Measurements from ENCODE around the gene CPNE1.

The CPNE1 gene

DNA sequence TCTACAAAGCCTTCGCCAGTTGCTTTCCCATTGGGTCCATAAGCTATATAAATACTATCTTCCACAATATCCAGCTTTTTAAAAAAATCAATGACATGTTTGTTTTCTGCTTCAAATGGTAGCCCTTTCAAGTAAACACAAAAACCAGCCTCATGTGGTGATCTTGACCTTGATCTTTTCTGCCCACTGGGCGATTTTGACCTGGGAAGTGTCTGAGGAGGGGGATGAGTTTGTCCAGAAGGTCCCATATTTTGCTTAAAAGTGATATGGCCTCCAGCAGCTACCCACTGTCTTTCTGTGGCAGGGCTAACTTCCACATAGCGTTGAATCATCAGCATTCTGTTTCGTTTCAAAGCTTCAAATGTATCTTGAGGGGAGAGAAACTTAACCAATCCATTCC is 10.8 kb downstream of the CPNE1 start:
- DNase-seq (ENCODE audit: low read depth): no peak

DNA sequence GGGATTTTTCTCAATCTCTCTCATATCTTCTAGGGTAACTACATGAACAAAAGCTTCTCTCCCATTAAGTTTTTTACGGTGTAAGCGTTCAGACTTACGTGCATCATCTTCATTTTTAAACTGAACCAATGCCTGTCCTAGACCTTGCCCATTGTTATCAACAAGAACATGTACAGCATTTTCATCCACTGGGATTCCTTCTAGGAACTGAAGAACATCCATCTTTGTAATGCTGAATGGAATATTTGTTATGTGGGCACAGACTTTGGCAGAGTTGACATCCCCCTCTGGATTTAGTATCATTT is 11.3 kb downstream of the CPNE1 start:
- no peak for DNase-seq (ENCODE audit: low read depth)

DNA sequence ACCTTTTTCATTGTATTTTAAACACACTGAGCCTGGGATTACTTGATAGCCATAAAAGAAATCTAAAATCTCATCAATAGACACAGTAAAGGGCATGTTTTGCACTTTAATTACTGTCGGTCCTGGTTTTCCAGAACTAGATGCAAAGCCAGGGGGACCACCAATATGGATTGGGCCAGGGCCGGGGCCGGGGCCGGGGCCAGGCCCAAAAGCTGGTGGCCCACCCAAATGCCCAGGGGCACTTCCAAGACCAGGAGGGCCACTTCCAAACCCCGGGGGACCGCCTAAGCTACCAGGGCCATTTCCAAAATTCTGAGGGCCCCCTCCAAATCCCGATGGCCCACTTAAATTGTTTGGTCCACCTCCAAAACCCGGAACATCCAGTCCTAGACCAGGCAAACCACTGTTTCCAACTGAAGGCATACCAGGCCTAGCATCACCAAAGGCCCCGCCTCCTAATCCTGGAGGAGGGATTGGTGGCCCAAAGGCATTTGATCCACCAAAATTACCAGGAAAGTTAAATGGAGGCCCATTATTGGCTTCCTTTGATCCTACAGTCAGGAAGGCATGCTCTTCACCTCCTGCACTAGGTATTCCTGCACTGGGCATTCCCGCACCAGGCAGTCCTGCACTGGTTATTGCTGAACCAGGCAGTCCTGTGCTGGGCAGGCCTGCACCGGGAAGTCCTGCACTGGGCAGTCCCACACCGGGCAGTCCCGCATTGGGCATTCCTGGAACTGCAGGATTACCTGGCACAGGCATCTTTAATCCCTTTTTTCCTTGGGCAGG is 11.9 kb downstream of the CPNE1 start:
- DNase-seq (ENCODE audit: low read depth): no peak

DNA sequence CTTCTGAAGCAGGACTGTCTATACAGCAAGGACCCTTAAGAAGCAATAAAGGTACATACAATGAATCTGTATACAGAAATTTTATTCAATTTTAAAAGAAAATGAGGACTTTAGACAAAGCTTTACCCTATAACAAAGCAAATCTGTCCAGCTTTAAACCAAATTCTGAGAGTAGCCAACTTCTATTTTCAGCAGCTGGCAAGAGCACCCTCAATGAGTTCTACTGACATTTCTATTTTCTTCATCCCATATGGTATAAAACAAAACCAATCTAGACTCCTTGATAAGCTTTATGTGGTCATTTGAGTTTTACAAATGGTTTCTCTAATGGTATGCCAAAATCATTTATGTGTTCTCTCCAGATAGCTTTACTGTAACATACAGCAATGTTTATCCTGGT is 12.7 kb downstream of the CPNE1 start:
- no peak for DNase-seq (ENCODE audit: low read depth)

DNA sequence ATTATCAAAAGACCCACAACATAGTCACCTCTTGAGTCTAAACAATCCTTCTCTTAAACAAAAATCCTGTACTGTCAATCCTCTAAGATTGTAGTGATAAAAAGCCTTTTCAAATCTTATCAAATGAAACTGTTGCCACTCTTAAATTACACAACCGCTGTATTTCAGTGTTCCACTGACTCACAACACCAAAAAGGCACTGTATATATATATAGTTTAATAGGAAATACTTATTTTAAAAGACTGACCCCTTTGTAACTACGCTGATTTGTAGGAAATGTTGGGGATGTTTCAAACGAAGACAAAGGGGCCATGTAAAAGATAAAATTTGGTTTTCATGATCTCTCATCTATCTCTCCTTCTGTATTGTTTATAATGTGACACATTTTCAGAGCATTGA is 14.1 kb downstream of the CPNE1 start:
- no peak for DNase-seq (ENCODE audit: low read depth)

DNA sequence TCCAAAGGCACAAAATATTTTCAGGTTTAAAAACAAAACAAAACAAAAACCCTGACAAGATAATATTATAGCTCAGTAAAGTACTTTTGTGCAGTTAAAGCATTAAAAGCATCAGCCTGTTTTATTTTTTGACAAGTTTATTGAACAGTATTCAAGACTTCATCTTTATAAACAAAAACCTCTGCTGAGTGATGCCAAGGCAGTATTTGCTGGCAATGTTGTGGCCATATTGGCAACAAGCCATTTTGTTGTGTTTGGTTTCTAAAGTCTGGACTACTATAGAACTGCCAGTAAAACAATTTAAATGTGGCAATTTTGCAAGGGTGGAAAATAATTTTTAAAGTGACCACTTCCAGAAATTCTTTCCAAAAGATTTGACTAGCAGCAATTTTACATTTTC is 15.9 kb downstream of the CPNE1 start:
- DNase-seq (ENCODE audit: low read depth): no peak

DNA sequence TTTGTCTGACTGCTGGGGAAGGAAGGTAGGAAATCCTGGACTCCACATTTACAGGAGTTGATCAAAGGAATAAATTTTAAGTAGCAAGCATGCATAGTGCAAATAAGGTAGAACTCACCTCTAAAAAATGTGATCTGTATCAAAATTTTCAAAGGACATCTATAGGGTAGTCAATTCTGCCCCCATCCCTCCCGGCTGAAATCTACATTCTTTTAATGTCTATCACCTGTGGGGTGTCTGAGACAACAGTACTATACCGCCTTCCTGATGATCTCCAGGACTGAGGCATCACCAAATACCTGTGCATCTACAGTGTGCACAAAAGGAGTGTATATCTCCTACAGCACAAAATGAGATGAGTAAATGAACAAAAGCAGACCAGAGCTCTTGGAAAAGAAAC is 19.9 kb downstream of the CPNE1 start:
- no peak for DNase-seq (ENCODE audit: low read depth)

DNA sequence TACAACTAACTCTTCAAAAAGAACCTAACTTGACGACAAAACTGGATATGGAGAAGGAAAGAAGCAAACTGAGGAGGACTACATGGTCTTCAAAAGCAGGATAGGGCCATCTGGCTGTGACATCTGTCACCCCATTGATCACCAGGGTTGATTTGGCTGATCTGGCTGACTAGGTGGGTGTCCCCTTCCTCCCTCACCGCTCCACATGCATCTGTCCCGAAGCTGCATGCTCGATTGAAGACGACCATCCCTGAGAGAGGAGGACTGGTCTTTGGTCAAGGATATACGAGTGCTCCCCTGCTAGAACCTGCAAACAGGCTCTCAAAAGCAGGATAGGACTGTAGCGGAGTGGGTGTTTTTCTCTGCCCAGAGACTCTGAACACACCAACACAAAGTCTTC is 21.7 kb downstream of the CPNE1 start:
- no peak for DNase-seq (ENCODE audit: low read depth)

DNA sequence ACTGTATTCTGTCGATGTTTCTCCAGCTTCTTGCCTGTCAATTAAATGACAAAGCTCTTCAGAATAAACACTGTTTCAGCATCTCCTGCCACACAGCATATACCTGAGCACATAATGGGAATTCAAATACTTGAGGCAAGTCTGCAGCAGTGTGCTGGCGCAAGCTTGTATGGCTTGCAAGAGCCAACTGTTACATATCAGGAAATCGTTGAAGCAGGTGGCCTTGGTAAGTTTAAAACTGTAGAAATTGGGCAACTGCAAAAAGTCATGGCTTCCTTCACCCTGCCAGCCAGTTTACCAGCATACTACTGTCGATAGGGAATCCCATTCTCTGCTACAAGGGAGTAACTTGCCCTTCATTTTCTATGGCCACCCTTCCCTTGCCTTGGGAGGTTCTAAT is 23.0 kb downstream of the CPNE1 start:
- no peak for DNase-seq (ENCODE audit: low read depth)

DNA sequence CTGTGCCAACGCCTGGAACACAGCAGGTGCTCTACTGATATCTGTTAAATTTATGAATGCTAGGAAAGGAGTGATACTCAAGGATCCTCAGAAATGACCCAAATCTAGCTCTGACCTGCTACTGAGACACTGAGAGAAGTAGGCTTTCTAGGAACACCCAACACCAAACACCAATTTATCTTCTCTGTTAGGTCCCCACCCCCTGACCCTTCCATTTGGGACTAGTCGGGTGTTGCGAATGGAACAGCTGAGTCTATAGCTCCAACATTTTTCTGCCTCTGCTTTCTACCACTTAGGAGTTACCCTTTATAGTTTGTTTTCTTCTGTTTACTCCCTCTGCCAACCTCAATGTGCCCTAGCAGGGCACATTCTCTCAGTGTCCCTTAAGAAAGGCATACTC is 24.0 kb downstream of the CPNE1 start:
- no peak for DNase-seq (ENCODE audit: low read depth)

DNA sequence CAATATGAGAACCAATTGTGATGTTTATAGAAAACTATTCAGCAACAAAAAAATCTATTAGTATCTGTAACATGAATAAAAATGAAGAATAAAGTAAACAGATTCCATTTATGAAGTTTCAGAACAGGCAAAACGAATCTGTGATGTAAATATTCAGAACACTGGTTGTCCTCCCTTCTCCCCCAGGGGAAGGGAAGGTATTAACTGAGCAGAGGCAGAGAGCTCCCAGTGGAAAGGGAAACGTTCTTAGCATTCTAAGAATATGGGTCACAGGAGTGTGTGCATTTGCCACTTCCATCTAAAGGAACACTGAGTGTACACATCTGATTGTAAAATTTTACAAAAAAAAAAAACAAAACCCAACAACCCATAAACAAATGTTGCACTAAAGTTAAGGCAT is 25.9 kb downstream of the CPNE1 start:
- DNase-seq (ENCODE audit: low read depth): no peak

DNA sequence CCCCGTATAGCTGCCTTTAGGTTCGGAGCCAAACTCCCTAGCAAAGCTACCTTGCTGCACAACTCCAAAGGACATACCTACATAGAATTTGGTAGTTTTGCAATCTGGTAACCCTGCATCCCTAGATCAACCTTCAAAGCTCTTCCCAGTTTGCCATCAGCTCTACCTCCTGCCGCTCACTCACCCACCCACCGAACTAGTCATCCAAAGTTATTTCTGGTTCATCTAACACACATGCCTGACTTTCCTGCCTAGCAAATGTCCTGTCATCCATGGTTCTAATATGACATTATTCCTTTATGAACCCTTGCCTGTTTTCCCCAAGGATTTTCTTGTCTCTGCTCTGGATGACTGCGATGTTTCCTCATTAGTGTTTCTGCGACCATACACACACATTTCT is 27.4 kb downstream of the CPNE1 start:
- DNase-seq (ENCODE audit: low read depth): no peak

DNA sequence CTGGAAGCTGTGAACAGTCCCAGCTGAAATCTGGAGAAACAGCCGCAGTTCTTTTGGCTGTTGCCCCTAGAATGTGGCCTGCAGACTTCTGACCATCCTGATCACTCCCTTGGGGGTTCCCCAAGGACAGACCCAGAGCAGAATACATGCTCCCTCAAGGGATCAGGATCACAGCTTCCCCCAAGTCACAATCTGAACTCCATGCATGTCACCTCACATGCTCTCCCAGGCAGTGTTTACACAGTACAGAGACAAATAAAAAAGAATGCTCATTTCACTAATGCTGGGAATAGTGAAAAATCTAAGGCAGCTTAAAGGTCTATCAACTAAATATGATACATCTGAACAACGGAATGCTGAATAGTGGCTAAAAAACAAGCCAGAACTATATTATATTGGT is 28.6 kb downstream of the CPNE1 start:
- DNase-seq (ENCODE audit: low read depth): no peak

DNA sequence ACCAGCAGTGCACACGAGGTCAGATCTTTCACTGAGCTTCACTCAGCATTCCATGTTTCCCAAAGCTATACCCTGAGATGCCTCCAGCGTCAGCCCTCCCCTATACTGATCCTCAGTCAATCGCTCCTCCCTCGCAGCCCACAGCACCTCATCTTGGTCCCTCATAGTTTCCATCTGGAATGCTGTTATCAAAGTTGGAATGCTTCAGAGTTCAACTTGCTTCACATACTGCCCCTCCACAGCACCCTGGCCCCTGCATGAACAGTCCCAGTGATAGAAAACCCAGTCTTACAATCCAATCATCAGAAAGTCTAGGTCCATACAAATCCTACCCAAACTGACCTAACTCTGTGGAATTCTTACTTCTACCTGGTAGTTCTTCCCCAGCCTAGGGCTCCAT is 29.0 kb downstream of the CPNE1 start:
- DNase-seq (ENCODE audit: low read depth): no peak

DNA sequence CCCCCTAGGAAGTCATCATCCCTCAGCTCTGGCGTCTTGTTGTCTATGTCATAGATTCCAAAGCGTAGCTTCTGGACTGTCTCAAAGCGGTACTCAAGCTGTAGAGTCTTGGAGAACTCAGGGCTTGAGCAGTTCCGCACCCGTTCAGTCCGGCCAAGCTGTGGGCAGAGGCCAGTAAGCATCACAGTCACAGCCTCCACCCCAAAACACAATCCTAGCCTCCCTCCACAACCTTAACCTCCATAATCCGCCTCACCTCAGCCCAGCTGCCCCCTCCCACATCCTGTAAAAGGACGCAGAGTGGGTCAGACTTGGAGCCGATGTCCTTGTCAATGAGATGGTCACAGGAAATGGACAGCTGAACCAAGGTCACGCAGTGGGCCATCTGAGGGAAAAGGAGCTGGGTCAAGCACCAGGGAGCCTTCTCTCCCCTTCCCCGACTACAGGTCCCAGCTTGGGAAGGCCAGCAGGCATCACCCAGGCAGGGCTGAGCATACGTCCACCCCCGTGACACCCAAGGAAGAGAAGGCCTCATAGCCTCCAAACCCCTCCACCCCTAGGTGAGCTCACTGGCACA is 32.1 kb downstream of the CPNE1 start:
- DNase-seq (ENCODE audit: low read depth): no peak

DNA sequence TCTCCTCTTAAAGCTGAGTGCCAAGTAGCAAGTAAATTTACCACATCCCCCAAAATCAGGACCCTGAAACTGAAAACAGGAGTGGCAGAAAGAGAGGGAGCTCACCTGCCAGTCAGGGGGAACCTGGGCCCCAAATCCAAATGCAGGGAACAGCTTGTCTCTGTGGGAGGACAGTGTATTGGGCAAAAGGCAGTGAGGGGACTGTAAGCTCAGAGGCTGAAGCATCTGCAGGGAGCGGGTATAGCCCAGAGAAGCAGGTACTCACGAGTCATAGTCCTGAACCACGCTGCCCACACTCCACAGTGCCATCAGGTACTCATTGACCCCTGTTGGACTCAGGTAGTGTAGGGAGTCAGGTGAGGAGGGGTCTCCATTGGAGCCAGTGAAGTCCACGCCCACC is 34.1 kb downstream of the CPNE1 start:
- DNase-seq (ENCODE audit: low read depth): no peak

DNA sequence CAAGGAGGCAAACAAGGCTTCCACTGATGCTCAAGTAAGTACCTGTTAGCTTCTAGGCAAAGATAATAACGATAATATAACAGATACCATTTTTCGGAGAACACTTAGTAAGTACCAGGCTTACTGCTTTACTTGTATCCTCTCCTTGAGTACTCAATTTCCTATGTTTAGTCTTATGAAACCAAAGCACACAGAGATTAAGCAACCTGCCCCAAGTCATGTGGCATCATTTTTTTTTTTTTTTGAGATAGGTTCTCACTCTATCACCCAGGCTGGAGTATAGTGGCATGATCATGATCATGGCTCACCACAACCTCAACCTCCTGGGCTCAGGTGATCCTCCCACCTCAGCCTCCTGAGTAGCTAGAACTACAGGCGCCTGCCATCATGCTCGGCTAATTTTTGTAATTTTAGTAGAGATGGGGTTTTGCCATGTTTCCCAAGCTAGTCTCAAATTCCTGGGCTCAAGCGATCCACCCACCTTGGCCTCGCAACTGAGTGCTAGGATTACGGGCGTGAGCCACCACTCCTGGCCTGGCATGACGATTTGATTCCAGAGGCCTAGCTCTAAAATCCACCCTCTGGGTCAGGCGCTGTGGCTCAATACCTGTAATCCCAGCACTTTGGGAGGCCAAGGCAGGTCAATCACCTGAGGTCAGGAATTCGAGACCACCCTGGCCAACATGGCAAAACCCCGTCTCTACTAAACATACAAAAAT is 35.1 kb downstream of the CPNE1 start:
- no peak for DNase-seq (ENCODE audit: low read depth)

DNA sequence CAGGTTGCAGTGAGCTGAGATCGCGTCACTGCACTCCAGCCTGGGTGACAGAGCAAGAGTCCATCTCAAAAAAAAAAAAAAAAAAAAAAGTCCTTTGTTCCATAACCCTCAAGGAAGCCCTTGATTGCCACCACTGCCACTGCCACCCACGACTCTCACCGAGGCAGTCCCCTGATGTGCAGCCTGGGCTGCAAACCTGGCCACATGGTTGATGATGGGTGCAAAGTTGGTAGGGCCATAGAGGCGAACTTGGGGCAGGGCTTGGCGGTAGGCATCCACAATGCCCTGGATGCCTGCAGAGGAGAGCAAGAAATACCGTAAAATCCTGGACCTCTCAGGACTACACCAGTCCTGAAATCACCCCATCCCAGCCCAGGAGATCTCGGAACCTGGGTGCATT is 37.6 kb downstream of the CPNE1 start:
- DNase-seq (ENCODE audit: low read depth): no peak

DNA sequence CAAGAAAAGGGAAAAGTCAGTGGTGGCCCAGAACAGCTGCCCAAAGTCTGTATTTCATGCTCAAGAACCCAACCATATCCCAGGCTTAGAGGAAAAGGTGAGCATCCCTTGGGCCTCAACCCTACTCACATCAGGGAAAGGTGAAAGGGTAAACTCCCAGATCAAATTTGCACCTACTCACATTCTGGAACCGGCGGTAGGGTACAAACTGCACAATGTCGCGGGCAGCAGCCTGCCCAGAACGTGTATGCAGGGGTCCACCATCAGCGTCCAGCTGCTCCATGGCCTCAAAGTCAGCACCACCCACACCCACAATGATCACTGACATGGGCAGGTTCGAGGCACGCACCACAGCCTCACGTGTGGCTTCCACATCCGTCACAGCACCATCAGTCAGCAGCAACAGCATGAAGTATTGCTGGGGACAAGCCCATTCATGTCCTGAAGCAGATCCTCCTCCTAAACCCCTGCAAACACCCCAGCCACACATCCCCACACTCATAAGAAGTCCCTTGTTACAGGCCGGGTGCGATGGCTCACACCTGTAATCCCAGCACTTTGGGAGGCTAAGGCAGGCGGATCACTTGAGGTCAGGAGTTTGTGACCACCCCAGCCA is 38.2 kb downstream of the CPNE1 start:
- DNase-seq (ENCODE audit: low read depth): no peak

DNA sequence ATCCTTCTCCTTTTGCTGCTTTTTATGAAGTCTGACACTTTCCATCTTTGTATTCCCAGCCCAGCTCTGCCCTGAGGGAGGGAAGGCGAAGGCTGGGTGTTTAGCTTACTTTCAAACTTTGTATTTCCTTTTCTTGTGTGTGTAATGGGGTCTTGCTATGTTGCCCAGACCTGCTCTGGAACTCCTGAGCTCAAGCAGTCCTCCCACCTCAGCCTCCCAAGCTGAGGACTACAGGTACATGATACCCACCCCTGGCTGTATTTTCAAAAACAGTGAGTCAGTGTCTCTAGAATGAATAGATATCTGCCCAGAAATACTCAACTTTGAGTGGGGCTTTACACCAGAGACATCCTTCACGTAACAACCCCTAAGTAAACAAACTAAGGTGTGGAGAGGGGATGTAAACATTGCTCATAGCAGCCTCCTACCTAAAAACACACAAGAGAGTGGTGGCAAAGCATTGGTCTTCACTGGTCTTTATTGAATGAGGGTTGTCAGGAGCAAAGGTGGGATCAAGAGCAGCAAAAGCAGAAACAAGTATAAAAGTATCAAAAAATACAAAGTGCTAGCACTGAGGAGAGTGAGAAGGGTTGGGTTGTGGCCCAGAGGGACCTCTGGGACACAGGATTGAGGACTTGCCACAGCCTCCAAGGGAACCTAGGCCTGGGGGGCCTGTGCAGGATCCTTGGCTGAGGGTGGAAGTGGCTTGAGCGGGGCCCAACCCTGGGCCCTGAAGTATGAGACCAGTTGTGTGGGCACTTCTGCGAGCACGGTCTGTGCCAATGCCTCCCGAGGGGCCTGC is 38.9 kb downstream of the CPNE1 start:
- no peak for DNase-seq (ENCODE audit: low read depth)

DNA sequence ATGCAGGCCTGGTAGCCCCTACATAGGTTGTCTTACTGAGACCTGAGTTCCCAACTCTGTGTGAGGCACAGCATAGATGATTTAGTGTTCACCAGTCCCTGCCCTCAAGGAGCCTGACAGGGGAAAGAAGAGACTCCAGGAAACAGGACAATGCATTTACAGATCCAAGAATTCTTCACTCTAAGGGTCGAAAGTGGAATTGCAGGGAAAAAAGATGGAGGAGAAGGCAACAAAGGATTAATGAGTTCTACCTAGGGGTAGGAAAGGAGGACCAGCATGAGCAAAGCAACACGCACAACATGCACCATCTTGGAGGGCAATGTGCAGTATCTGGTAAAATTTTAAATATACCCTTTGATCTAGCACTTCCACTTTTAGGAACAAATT is 43.1 kb downstream of the CPNE1 start:
- no peak for DNase-seq (ENCODE audit: low read depth)

DNA sequence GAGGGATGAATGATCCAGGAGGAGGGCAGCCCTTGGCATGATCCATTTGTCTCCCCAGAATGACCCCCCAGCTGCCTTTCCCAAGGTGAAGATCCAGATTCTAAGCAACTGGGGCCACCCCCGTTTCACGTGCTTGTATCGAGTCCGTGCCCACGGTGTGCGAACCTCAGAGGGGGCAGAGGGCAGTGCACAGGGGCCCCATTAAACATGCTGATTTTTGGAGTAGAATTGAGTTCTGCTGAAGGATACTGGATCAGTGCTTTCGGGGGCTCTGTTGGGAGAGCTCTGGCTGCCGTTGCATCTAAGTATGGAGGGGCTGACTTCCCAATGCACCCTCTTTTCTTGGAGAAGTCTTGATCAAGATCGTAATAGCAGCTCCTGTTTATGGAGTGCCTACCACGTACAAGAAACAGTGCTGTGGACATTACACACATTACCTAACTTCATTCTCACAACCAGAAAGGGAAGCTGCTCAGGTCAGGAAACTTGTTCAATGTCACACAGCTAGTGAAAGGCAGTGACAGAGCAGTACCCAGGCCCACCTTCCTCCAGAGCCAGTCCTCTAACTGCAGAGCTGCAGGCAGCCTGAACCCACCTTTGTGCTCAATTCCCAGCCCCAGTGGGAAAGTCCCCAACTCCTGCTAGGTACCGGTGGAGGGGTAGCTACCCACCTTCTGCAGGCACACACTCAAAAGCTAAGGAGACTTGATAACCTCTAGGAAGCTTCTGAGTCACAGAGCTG is 43.7 kb downstream of the CPNE1 start:
- DNase-seq (ENCODE audit: low read depth): no peak
